Smooth muscle cell of the umbilical artery (primary cell): ENCODE measurements around the gene PADI2. TPM values are rescaled to one million over a fixed set of nuclear protein-coding genes. Genes with fewer than 3 reads are reported as not detected.

ENCODE experiments used
- total RNA-seq: library from RNA; depleted of rRNA; stranded (reverse); fragments of >200 nt; gene quantifications from 2 replicates; pipeline ENCODE4 v1.2.3, GENCODE V29; 2014

Gene PADI2
- total RNA-seq = 0.18 TPM in 1 of 2 replicates, not detected in the other

GRCh38 chr1:17119076-17119772, at the start of gene PADI2:
Gene PADI2, minus strand, starts transcription at chr1:17119451. Its CDS starts 80 bp downstream, at chr1:17119371.

DNA sequence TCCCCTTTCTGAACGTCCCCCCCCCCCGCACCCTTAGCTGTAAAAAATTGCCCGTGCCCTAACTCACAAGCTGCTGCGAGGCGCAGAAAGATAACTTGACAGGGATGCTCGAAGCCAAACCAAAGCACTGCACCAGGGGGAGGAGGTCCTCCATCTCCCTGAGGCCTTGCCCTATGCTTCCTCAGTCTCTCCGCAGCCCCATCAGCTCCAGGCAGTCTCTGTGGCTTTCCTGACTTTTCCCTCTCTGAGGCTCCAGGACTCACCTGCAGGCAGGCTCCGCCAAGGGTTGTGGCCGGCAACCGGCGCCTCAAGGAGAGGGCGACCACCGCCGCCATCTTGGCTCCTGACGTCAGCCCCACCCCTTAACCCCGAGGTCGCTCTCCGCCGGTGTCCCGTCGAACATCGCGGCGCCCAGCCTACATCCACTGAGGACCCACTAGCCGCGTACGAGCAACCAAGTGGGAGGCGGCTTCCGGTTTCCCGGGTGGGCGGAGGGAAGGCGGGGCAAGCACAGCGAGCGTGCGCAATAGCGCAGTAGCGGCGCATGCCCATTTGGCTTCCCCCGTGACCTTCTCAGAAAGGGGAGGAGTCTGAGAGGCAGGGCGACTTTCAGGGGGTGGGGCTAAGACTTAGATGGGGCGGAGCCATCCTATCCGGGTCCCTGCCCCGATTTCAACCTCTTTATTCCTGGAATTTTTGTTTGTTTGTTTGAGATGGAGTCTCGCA, 65.4 kb downstream of the PADI2 start, which contains the start of gene SDHB:
Gene SDHB (minus strand): TSS at position 348 of the 726 bp plus-strand sequence. CDS start 13 bp downstream, at position 335.

Other genes with a start within 250 kb of the PADI2 start
- gene RNU1-2, start 223.5 kb downstream of the PADI2 start, total RNA-seq = under 0.01 TPM in 2 replicates
- gene CROCC, start 197.5 kb downstream of the PADI2 start, total RNA-seq = 14.2 and 20.5 TPM in 2 replicates
- gene MFAP2, start 138.8 kb downstream of the PADI2 start, total RNA-seq = 34.6 and 44.5 TPM in 2 replicates
- gene ATP13A2, start 107.5 kb downstream of the PADI2 start, total RNA-seq = 38.9 and 85.3 TPM in 2 replicates
- 96.5 and 99.8 TPM in 2 replicates for gene SDHB, start 65.4 kb downstream of the PADI2 start, total RNA-seq
- under 0.01 and 0.18 TPM in 2 replicates for gene PADI1, start 85.7 kb upstream of the PADI2 start, total RNA-seq
- gene PADI3, start 129.6 kb upstream of the PADI2 start, total RNA-seq = under 0.01 and 0.14 TPM in 2 replicates
- not detected in 2 replicates for gene PADI4, start 188.7 kb upstream of the PADI2 start, total RNA-seq